GM12865 (cell line): ENCODE measurements around the gene PNN.
A peak's percentile ranks its signal among the peaks of the same experiment; 100 is the strongest.
"Not testable (repeated sequence)": the region's sequence is repeated elsewhere in the genome, so short reads cannot be mapped to it uniquely, and the experiment has no call there.

Source experiments
- DNase-seq: peaks from one replicate; pipeline ENCODE4 v3.0.0; 2010; ENCODE audit warnings: low read depth
- H3K4me3 ChIP-seq: 2 replicates; pipeline ENCODE4 v1.5.1; 2011; ENCODE audit warnings: mild to moderate bottlenecking, low read depth, low read length, control low read depth
- CTCF ChIP-seq: IDR thresholded peaks from 2 replicates; pipeline ENCODE4 v1.5.1; 2011; ENCODE audit warnings: low read length, control low read depth, low read depth, inconsistent platforms; ENCODE audit not compliant: insufficient read depth; ENCODE audit errors: missing control alignments

PNN gene

GRCh38 chr14:39231751-39232553, 56.9 kb downstream of the PNN start:
- TF ChIP-seq CTCF = peak; percentile 42
- peak; percentile 74 for DNase-seq

More at GRCh38 chr14:39231751-39232553, 56.9 kb downstream of the PNN start:
- H3K4me3 ChIP-seq = not testable (repeated sequence)
